SU-DHL-6 (cell line): ENCODE measurements around the gene KIF18B.

Experiments
- H2AFZ ChIP-seq: fragments of 200-600 bp; sonication (generic); 2 replicates; pipeline ENCODE4 v1.6.1; 2014; ENCODE audit warnings: low read depth, mild to moderate bottlenecking, moderate library complexity, mixed read lengths, antibody characterized with exemption, low read length; ENCODE audit not compliant: severe bottlenecking
- H3F3A ChIP-seq: fragments of 200-600 bp; shearing (Covaris generic); 2 replicates; pipeline ENCODE4 v1.6.0; 2016; ENCODE audit warnings: antibody characterized with exemption, mild to moderate bottlenecking; ENCODE audit not compliant: insufficient read depth
- H3K27ac ChIP-seq: fragments of 200-600 bp; sonication (generic); 2 replicates; pipeline ENCODE4 v1.5.1; 2016; ENCODE audit warnings: low read depth, mild to moderate bottlenecking, low read length, moderate library complexity, mixed read lengths
- H3K27me3 ChIP-seq: fragments of 200-600 bp; sonication (generic), shearing (Covaris generic); 2 replicates; pipeline ENCODE4 v1.6.0; 2014; ENCODE audit warnings: mild to moderate bottlenecking, low read length
- H3K36me3 ChIP-seq: fragments of 200-600 bp; sonication (generic); 2 replicates; pipeline ENCODE4 v1.6.1; 2014; ENCODE audit warnings: mild to moderate bottlenecking, low read length, mixed read lengths
- H3K4me2 ChIP-seq: fragments of 300-600, 200-600 bp; shearing (Covaris generic), sonication (generic); 2 replicates; pipeline ENCODE4 v1.6.0; 2014; ENCODE audit warnings: low read length, low read depth, mild to moderate bottlenecking; ENCODE audit not compliant: poor library complexity, severe bottlenecking
- H3K4me3 ChIP-seq: fragments of 200-600 bp; sonication (generic); 2 replicates; pipeline ENCODE4 v1.5.1; 2014; ENCODE audit warnings: antibody characterized with exemption, low read length, mild to moderate bottlenecking, mixed read lengths; ENCODE audit not compliant: insufficient read depth, poor library complexity, severe bottlenecking
- H3K79me2 ChIP-seq: fragments of 200-600 bp; sonication (generic); 2 replicates; pipeline ENCODE4 v1.6.1; 2014; ENCODE audit warnings: mild to moderate bottlenecking, low read length, moderate library complexity; ENCODE audit not compliant: insufficient read depth
- H3K9ac ChIP-seq: fragments of 200-600 bp; sonication (generic); 2 replicates; pipeline ENCODE4 v1.7.0; 2014; ENCODE audit warnings: mild to moderate bottlenecking, low read length
- H3K9me2 ChIP-seq: fragments of 200-600 bp; sonication (generic); replicated peaks from 2 replicates; pipeline ENCODE4 v1.6.1; 2014; ENCODE audit warnings: low read length; ENCODE audit not compliant: insufficient read depth
- H3K9me3 ChIP-seq: fragments of 200-600 bp; sonication (generic); 2 replicates; pipeline ENCODE4 v1.6.1; 2014; ENCODE audit warnings: low read length, mixed read lengths; ENCODE audit not compliant: insufficient read depth
- H4K20me1 ChIP-seq: fragments of 200-600 bp; sonication (generic); 2 replicates; pipeline ENCODE4 v1.6.1; 2014; ENCODE audit warnings: low read depth, mild to moderate bottlenecking, antibody characterized with exemption, low read length, moderate library complexity, mixed read lengths
- CTCF ChIP-seq: fragments of 200-600 bp; sonication (generic); IDR thresholded peaks from one replicate; pipeline ENCODE4 v1.5.1; 2017; ENCODE audit warnings: antibody characterized with exemption, mild to moderate bottlenecking, low read length, moderate library complexity; ENCODE audit not compliant: insufficient read depth, poor library complexity, severe bottlenecking
- EZH2phosphoT487 ChIP-seq: fragments of 200-600 bp; sonication (generic), shearing (Covaris generic); conservative IDR thresholded peaks from 2 replicates; pipeline ENCODE4 v1.6.1; 2018; ENCODE audit warnings: mild to moderate bottlenecking, antibody characterized with exemption, low read length, moderate library complexity, mixed read lengths

KIF18B gene

GRCh38 chr17:44947461-44948314 lies at the start of gene KIF18B:
Gene KIF18B (minus strand): TSS chr17:44947773. CDS start chr17:44936344, 11,429 bp downstream.
- Histone ChIP-seq H3K79me2 (peaks cover 48% of the 10 kb centered on the region), H3K9me3 (no peaks in the 10 kb centered on the region), H3K4me2 (peak within 1 kb of the TSS; percentile 95), H3K36me3 (peaks cover 10% of the 10 kb centered on the region), H4K20me1 (no peaks in the 10 kb centered on the region), H3F3A (0 out of 2 replicates have a peak, but pooled peaks cover 5% of the 10 kb centered on the region), H3K9me2 (no peaks in the 10 kb centered on the region), H2AFZ (peak within 1 kb of the TSS; percentile 75), H3K9ac (peak within 1 kb of the TSS; percentile 100), H3K4me3 (peak within 1 kb of the TSS; percentile 96), H3K27me3 (no peaks in the 10 kb centered on the region), H3K27ac (peak within 1 kb of the TSS; percentile 86)
- TF ChIP-seq EZH2phosphoT487 (no peak), CTCF (no peak)

GRCh38 chr17:44996304-44996703 lies 48.7 kb upstream of the KIF18B start:
- Histone ChIP-seq H3K4me2 (no peak overlapping the region), H3K4me3 (no peak overlapping the region), H2AFZ (no peak overlapping the region), H3K36me3 (no peaks in the 10 kb centered on the region), H3K9ac (no peak overlapping the region), H3K27me3 (no peaks in the 10 kb centered on the region), H3K27ac (no peak overlapping the region), H3F3A (no peaks in the 10 kb centered on the region), H4K20me1 (no peaks in the 10 kb centered on the region), H3K79me2 (no peaks in the 10 kb centered on the region), H3K9me2 (no peaks in the 10 kb centered on the region), H3K9me3 (peaks cover 5% of the 10 kb centered on the region; the same call in 1 of the 2 replicates)
- TF ChIP-seq EZH2phosphoT487, result no peak
- no peak for TF ChIP-seq CTCF

GRCh38 chr17:44995436-44996001 lies 47.9 kb upstream of the KIF18B start:
- H3K9me2 ChIP-seq, result no peaks in the 10 kb centered on the region
- H3K79me2 ChIP-seq, result no peaks in the 10 kb centered on the region
- H3K27me3 ChIP-seq, result no peaks in the 10 kb centered on the region
- H3F3A ChIP-seq, result no peaks in the 10 kb centered on the region
- H3K36me3 ChIP-seq, result no peaks in the 10 kb centered on the region
- no peak overlapping the region for H3K4me3 ChIP-seq
- H3K27ac ChIP-seq, result no peak overlapping the region
- H3K9ac ChIP-seq, result no peak overlapping the region
- no peak overlapping the region for H3K4me2 ChIP-seq
- H3K9me3 ChIP-seq, result peaks cover 5% of the 10 kb centered on the region; the same call in 1 of the 2 replicates
- H2AFZ ChIP-seq, result no peak overlapping the region
- TF ChIP-seq EZH2phosphoT487 (no peak), CTCF (no peak)
- H4K20me1 ChIP-seq, result no peaks in the 10 kb centered on the region
